HEK293 (cell line): Measurements from ENCODE around the gene IGSF21.
A peak's percentile ranks its signal among the peaks of the same experiment; 100 is the strongest.

Experiments used
- CTCF ChIA-PET: fragments of 350-600 bp; formaldehyde crosslinking; extraction: SDS; loops from one replicate; lab custom pipeline; 2021; ENCODE audit warnings: antibody characterized with exemption; lab: Yijun Ruan, JAX
- POLR2A ChIA-PET: fragments of 300-600 bp; formaldehyde crosslinking; extraction: SDS; loops from one replicate; lab custom pipeline; 2020; ENCODE audit warnings: antibody characterized with exemption, inconsistent platforms; lab: Yijun Ruan, JAX
- H3K27ac ChIP-seq: fragments of 200-500 bp; sonication (Bioruptor generic); 2 replicates; pipeline ENCODE4 v1.5.1; 2014; ENCODE audit warnings: low read depth, low read length, control low read depth, inconsistent platforms; ENCODE audit errors: extremely low read depth
- H3K36me3 ChIP-seq, 2 experiments: fragments of 200-500 bp in 1 of 2; sonication (Bioruptor generic) in 1 of 2; 1 replicate in 1 of 2; 2 replicates in 1 of 2; pipeline ENCODE4 v1.5.1; 2014 to 2017; ENCODE audit warnings: inconsistent platforms in 2 of 2, low read length in 2 of 2; ENCODE audit not compliant: control insufficient read depth in 2 of 2, insufficient read depth in 1 of 2
- H3K4me1 ChIP-seq: fragments of 200-500 bp; sonication (Bioruptor generic); 2 replicates; pipeline ENCODE4 v1.5.1; 2014; ENCODE audit warnings: mild to moderate bottlenecking, low read length, inconsistent platforms; ENCODE audit not compliant: control insufficient read depth, insufficient read depth
- H3K4me3 ChIP-seq: 2 replicates; pipeline ENCODE4 v1.5.1; 2011; ENCODE audit warnings: low read depth, mild to moderate bottlenecking, control low read depth, low read length, moderate library complexity
- H3K9me3 ChIP-seq: fragments of 200-500 bp; sonication (Bioruptor generic); 2 replicates; pipeline ENCODE4 v1.5.1; 2014; ENCODE audit warnings: low read depth, low read length, inconsistent platforms; ENCODE audit not compliant: control insufficient read depth, insufficient read depth
- BCL11B ChIP-seq: fragments of 450-650 bp; formaldehyde crosslinking; IDR thresholded peaks from 2 replicates; pipeline ENCODE4 v1.5.1; 2016; ENCODE audit warnings: low read depth, missing biosample characterization, missing genetic modification characterization
- KLF1 ChIP-seq: fragments of 450-650 bp; formaldehyde crosslinking; IDR thresholded peaks from 2 replicates; pipeline ENCODE4 v1.5.1; 2016; ENCODE audit warnings: missing biosample characterization, missing genetic modification characterization
- KLF8 ChIP-seq: fragments of 450-650 bp; formaldehyde crosslinking; IDR thresholded peaks from 2 replicates; pipeline ENCODE4 v1.5.1; 2016; ENCODE audit warnings: missing biosample characterization, missing genetic modification characterization
- MEIS1 ChIP-seq: sonication (generic); formaldehyde crosslinking; IDR thresholded peaks from 2 replicates; pipeline ENCODE4 v1.8.1; 2022; ENCODE audit warnings: missing genetic modification reagents, mild to moderate bottlenecking, borderline replicate concordance
- OSR2 ChIP-seq: fragments of 450-650 bp; formaldehyde crosslinking; IDR thresholded peaks from 2 replicates; pipeline ENCODE4 v1.5.1; 2016; ENCODE audit warnings: missing biosample characterization, missing genetic modification characterization
- PBX3 ChIP-seq: sonication (generic); formaldehyde crosslinking; IDR thresholded peaks from 2 replicates; pipeline ENCODE4 v1.8.1; 2022; ENCODE audit warnings: mild to moderate bottlenecking, moderate library complexity, missing genetic modification reagents
- SP7 ChIP-seq: fragments of 450-650 bp; formaldehyde crosslinking; IDR thresholded peaks from 2 replicates; pipeline ENCODE4 v1.5.1; 2016; ENCODE audit warnings: missing biosample characterization, missing genetic modification characterization
- ZBTB6 ChIP-seq: fragments of 450-650 bp; formaldehyde crosslinking; IDR thresholded peaks from 2 replicates; pipeline ENCODE4 v1.5.1; 2017; ENCODE audit warnings: missing biosample characterization, missing genetic modification characterization
- ZIC2 ChIP-seq: fragments of 450-650 bp; formaldehyde crosslinking; IDR thresholded peaks from 2 replicates; pipeline ENCODE4 v1.5.1; 2016; ENCODE audit warnings: missing biosample characterization, missing genetic modification characterization
- ZNF16 ChIP-seq: fragments of 450-650 bp; formaldehyde crosslinking; IDR thresholded peaks from 2 replicates; pipeline ENCODE4 v1.5.1; 2016; ENCODE audit warnings: low read depth, missing biosample characterization, missing genetic modification characterization
- ZNF24 ChIP-seq: fragments of 450-650 bp; formaldehyde crosslinking; IDR thresholded peaks from 2 replicates; pipeline ENCODE4 v1.5.1; 2016; ENCODE audit warnings: missing biosample characterization, missing genetic modification characterization
- ZNF274 ChIP-seq, 2 experiments: fragments of 200-500 bp in 1 of 2; fragments of 450-650 bp in 1 of 2; sonication (Bioruptor generic) in 1 of 2; formaldehyde crosslinking in 1 of 2; IDR thresholded peaks; 2 replicates each; pipeline versions ENCODE4 v1.5.1 to v1.6.1; 2014 to 2016; ENCODE audit warnings: borderline replicate concordance in 1 of 2, inconsistent platforms in 1 of 2, low read length in 1 of 2, missing biosample characterization in 1 of 2, missing genetic modification characterization in 1 of 2
- ZNF416 ChIP-seq: fragments of 450-650 bp; formaldehyde crosslinking; IDR thresholded peaks from 2 replicates; pipeline ENCODE4 v1.5.1; 2016; ENCODE audit warnings: missing biosample characterization, missing genetic modification characterization
- ZNF544 ChIP-seq: fragments of 450-650 bp; formaldehyde crosslinking; IDR thresholded peaks from 2 replicates; pipeline ENCODE4 v1.5.0; 2017; ENCODE audit warnings: missing biosample characterization, missing genetic modification characterization
- ZNF645 ChIP-seq: fragments of 450-650 bp; formaldehyde crosslinking; IDR thresholded peaks from 2 replicates; pipeline ENCODE4; 2016; ENCODE audit warnings: missing biosample characterization, missing genetic modification characterization
- ZNF664 ChIP-seq: fragments of 450-650 bp; formaldehyde crosslinking; IDR thresholded peaks from 2 replicates; pipeline ENCODE4 v1.5.1; 2016; ENCODE audit warnings: missing biosample characterization, missing genetic modification characterization
- ZNF692 ChIP-seq: fragments of 450-650 bp; formaldehyde crosslinking; IDR thresholded peaks from 2 replicates; pipeline ENCODE4 v1.5.1; 2016; ENCODE audit warnings: missing biosample characterization, missing genetic modification characterization
- ZSCAN30 ChIP-seq: fragments of 450-650 bp; IDR thresholded peaks from 2 replicates; pipeline ENCODE4 v1.5.1; 2018; ENCODE audit warnings: missing biosample characterization, mild to moderate bottlenecking, missing genetic modification characterization, moderate library complexity

IGSF21 gene

GRCh38 chr1:18288722-18289121, 181.1 kb downstream of the IGSF21 start (continued):
- TF ChIP-seq ZBTB6 (tag by site-specific recombination) (no peak), ZNF645 (no peak), ZNF416 (tag by site-specific recombination) (no peak), OSR2 (tag by site-specific recombination) (no peak), ZNF544 (tag by site-specific recombination) (no peak), ZNF24 (tag by site-specific recombination) (no peak), PBX3 (no peak), SP7 (tag by site-specific recombination) (peak; percentile 60; the same call in 1 of the 2 replicates), ZNF664 (tag by site-specific recombination) (no peak), ZNF274 (IDR thresholded peaks at IDR 0.05; ENCODE audit: low read length) (no peak), ZNF274 (tag by site-specific recombination; IDR thresholded peaks at IDR 0.05; ENCODE audit: borderline replicate concordance) (no peak), BCL11B (tag by site-specific recombination) (no peak), KLF8 (tag by site-specific recombination) (no peak)

GRCh38 chr1:18289597-18289996, 182.0 kb downstream of the IGSF21 start:
- Histone ChIP-seq H3K4me1 (no peaks in the 10 kb centered on the region), H3K4me3 (no peak overlapping the region), H3K9me3 (no peaks in the 10 kb centered on the region), H3K27ac (no peak overlapping the region), H3K36me3 (no peaks in the 10 kb centered on the region)
- ChIA-PET POLR2A (no interaction called here), CTCF (interaction anchor here (1.5 kb wide), 1 partner anchor 286 kb away, joined by 6 read pairs; no protein-coding TSS in a partner anchor)
- TF ChIP-seq ZNF16 (no peak), ZSCAN30 (tag by site-specific recombination) (no peak), KLF1 (tag by site-specific recombination) (no peak), ZNF692 (tag by site-specific recombination) (no peak)

GRCh38 chr1:18290740-18291412, 183.3 kb downstream of the IGSF21 start:
- Histone ChIP-seq H3K9me3 (no peaks in the 10 kb centered on the region), H3K36me3 (no peaks in the 10 kb centered on the region), H3K4me1 (no peaks in the 10 kb centered on the region), H3K27ac (no peak overlapping the region), H3K4me3 (no peak overlapping the region)
- TF ChIP-seq MEIS1 (CRISPR knock-in tag) (no peak), ZIC2 (tag by site-specific recombination) (peak; percentile 76)
- POLR2A ChIA-PET: no interaction called here
- CTCF ChIA-PET: interaction anchor here (0.9 to 1.5 kb wide), 2 partner anchors 10 to 284 kb away, joined by 5 to 6 read pairs; no protein-coding TSS in a partner anchor
